KMS-11 (cell line): ENCODE data around the gene MLIP.

Experiments
- H2AFZ ChIP-seq: fragments of 200-600 bp; sonication (generic); 2 replicates; pipeline ENCODE4 v1.6.1; 2016; ENCODE audit warnings: antibody characterized with exemption, mixed run types, low read depth
- H3K27ac ChIP-seq: fragments of 200-600 bp; sonication (generic); 2 replicates; pipeline ENCODE4 v1.6.1; 2016; ENCODE audit warnings: mild to moderate bottlenecking, mixed run types
- H3K27me3 ChIP-seq: fragments of 200-600 bp; sonication (generic); 2 replicates; pipeline ENCODE4 v1.6.1; 2017; ENCODE audit warnings: mild to moderate bottlenecking, low read depth, mixed run types, moderate library complexity; ENCODE audit not compliant: insufficient read depth
- H3K36me3 ChIP-seq: fragments of 200-600 bp; sonication (generic); 2 replicates; pipeline ENCODE4 v1.6.1; 2017; ENCODE audit warnings: mild to moderate bottlenecking, mixed run types; ENCODE audit not compliant: insufficient read depth
- H3K4me1 ChIP-seq: fragments of 200-600 bp; sonication (generic); 2 replicates; pipeline ENCODE4 v1.6.1; 2016; ENCODE audit warnings: mild to moderate bottlenecking, low read depth, mixed run types; ENCODE audit not compliant: poor library complexity, severe bottlenecking
- H3K4me2 ChIP-seq: fragments of 200-600 bp; sonication (generic); 2 replicates; pipeline ENCODE4 v1.7.0; 2016; ENCODE audit warnings: mild to moderate bottlenecking, mixed run types
- H3K4me3 ChIP-seq: fragments of 200-600 bp; sonication (generic); IDR thresholded peaks from 2 replicates; pipeline ENCODE4 v1.6.1; 2017; ENCODE audit warnings: low read depth, low read length, mixed read lengths; ENCODE audit not compliant: insufficient read depth
- H3K79me2 ChIP-seq: fragments of 200-600 bp; sonication (generic); 2 replicates; pipeline ENCODE4 v1.6.1; 2016; ENCODE audit warnings: low read depth, mixed run types; ENCODE audit not compliant: insufficient read depth
- H3K9ac ChIP-seq: fragments of 200-600 bp; sonication (generic); 2 replicates; pipeline ENCODE4 v1.6.1; 2016; ENCODE audit warnings: mild to moderate bottlenecking, mixed run types
- H4K20me1 ChIP-seq: fragments of 200-600 bp; sonication (generic); 2 replicates; pipeline ENCODE4 v1.6.1; 2016; ENCODE audit warnings: mild to moderate bottlenecking, mixed run types; ENCODE audit not compliant: insufficient read depth
- TF ChIP-seq, protein P1 (sequence below): fragments of 200-600 bp; sonication (generic); conservative IDR thresholded peaks from 2 replicates; pipeline ENCODE4 v1.6.1; 2017; ENCODE audit warnings: low read depth, mild to moderate bottlenecking, antibody characterized with exemption, low read length, moderate library complexity, mixed read lengths

Gene MLIP

DNA sequence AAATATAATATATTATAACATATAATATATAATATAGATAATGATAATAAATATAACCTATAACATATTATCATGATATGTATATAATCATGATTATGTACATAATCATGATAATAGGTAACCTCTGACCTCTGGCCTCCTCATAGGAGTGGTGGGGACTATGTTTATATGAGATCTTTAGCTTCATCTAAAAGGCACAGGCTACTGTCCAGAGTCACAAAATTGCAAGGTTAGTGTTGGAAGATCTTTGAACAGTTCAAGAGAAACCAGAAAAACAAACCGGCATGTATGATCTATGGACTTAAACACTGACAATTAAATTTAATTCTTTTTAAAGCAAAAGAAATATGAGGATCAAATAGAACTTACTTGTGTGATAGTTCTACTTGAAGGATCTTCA lies 141.3 kb downstream of the MLIP start:
- Histone ChIP-seq H3K27me3 (no peaks in the 10 kb centered on the region), H4K20me1 (no peaks in the 10 kb centered on the region), H3K4me1 (no peaks in the 10 kb centered on the region), H3K4me2 (no peak overlapping the region), H3K4me3 (no peak overlapping the region), H2AFZ (no peak overlapping the region), H3K9ac (no peak overlapping the region), H3K27ac (no peak overlapping the region), H3K79me2 (no peaks in the 10 kb centered on the region), H3K36me3 (no peaks in the 10 kb centered on the region)
- TF ChIP-seq, protein P1, sequence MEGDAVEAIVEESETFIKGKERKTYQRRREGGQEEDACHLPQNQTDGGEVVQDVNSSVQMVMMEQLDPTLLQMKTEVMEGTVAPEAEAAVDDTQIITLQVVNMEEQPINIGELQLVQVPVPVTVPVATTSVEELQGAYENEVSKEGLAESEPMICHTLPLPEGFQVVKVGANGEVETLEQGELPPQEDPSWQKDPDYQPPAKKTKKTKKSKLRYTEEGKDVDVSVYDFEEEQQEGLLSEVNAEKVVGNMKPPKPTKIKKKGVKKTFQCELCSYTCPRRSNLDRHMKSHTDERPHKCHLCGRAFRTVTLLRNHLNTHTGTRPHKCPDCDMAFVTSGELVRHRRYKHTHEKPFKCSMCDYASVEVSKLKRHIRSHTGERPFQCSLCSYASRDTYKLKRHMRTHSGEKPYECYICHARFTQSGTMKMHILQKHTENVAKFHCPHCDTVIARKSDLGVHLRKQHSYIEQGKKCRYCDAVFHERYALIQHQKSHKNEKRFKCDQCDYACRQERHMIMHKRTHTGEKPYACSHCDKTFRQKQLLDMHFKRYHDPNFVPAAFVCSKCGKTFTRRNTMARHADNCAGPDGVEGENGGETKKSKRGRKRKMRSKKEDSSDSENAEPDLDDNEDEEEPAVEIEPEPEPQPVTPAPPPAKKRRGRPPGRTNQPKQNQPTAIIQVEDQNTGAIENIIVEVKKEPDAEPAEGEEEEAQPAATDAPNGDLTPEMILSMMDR, result no peak

DNA sequence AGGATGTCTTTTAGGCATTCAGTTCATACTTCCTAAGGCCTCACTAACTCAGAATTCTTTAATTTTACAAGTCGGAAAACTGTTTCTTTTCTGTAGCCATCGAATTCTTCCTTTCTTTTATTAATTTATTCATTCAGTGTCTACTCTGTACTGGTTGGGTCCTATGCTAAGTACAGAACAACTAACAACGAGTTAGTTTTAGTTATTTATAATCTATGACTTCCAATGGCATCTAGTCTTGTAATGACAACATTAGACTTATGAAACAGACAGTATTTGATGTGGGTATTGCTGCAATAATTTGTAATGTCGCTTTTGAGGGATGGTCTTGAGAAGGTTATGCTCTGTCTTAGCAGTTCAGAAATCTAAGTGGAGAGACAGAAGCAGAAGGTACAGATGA lies 141.7 kb downstream of the MLIP start:
- H3K4me3 ChIP-seq, result no peak overlapping the region
- H3K4me2 ChIP-seq, result no peak overlapping the region
- no peaks in the 10 kb centered on the region for H3K27me3 ChIP-seq
- H3K79me2 ChIP-seq, result no peaks in the 10 kb centered on the region
- no peaks in the 10 kb centered on the region for H3K4me1 ChIP-seq
- no peak overlapping the region for H2AFZ ChIP-seq
- TF ChIP-seq, protein P1, result no peak
- H4K20me1 ChIP-seq, result no peaks in the 10 kb centered on the region
- H3K27ac ChIP-seq, result no peak overlapping the region
- no peaks in the 10 kb centered on the region for H3K36me3 ChIP-seq
- H3K9ac ChIP-seq, result no peak overlapping the region

GRCh38 chr6:54254886-54255285 lies 143.6 kb downstream of the MLIP start:
- no peaks in the 10 kb centered on the region for H3K4me1 ChIP-seq
- H2AFZ ChIP-seq, result no peak overlapping the region
- H3K4me3 ChIP-seq, result no peak overlapping the region
- H3K9ac ChIP-seq, result no peak overlapping the region
- no peak overlapping the region for H3K4me2 ChIP-seq
- no peaks in the 10 kb centered on the region for H3K36me3 ChIP-seq
- TF ChIP-seq, protein P1, result no peak
- no peaks in the 10 kb centered on the region for H3K27me3 ChIP-seq
- H4K20me1 ChIP-seq, result no peaks in the 10 kb centered on the region
- no peaks in the 10 kb centered on the region for H3K79me2 ChIP-seq
- H3K27ac ChIP-seq, result no peak overlapping the region

- Histone ChIP-seq H2AFZ (no peak overlapping the region), H3K79me2 (no peaks in the 10 kb centered on the region), H3K4me2 (no peak overlapping the region), H3K9ac (no peak overlapping the region), H3K4me3 (no peak overlapping the region), H3K36me3 (no peaks in the 10 kb centered on the region), H3K4me1 (no peaks in the 10 kb centered on the region), H4K20me1 (no peaks in the 10 kb centered on the region), H3K27ac (no peak overlapping the region), H3K27me3 (no peaks in the 10 kb centered on the region)
- TF ChIP-seq, protein P1, result no peak
These were observed 144.6 kb downstream of the MLIP start for GRCh38 chr6:54255886-54256285.
